Measurements from ENCODE around the gene NCAPG.

NCAPG gene

GRCh38 chr4:17787315-17787714 lies 23.5 kb upstream of the NCAPG start:
- ChIA-PET CTCF (interaction anchor here (1.1 to 2.3 kb wide), 4 partner anchors 12 to 29 kb away, joined by 3 to 7 read pairs (median 5); no protein-coding TSS in a partner anchor), POLR2A (no interaction called here)
- no peak for TF ChIP-seq CTCF (IDR thresholded peaks at IDR 0.05; ENCODE audit: control extremely low read depth, extremely low read depth, low read depth, missing control alignments)
- DNase-seq (ENCODE audit: extremely low spot score) = no peak

DNA sequence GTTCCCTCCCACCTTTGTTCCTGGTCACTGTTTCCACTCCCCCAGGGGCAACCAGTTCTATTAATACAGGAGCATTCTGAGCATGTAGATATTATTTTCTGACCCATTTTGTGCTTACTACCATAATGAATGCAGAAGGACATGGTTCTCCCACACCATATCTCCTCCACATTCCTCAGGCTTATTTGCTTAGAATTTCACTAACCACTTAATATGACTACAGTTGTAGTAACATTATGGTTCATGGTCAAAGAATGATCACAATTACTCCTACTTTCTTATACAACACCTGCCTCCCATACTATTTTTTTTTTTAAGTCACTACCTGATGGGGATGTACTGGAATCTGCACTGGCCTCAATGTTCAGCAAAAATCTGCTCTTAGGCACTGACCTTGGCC lies 21.8 kb upstream of the NCAPG start:
- POLR2A ChIA-PET = no interaction called here
- DNase-seq (ENCODE audit: extremely low spot score) = no peak
- no peak for TF ChIP-seq CTCF (IDR thresholded peaks at IDR 0.05; ENCODE audit: control extremely low read depth, extremely low read depth, low read depth, missing control alignments)
- CTCF ChIA-PET = interaction anchor here (1.2 to 2.3 kb wide), 4 partner anchors 9 to 152 kb away, joined by 3 to 6 read pairs (median 4); no protein-coding TSS in a partner anchor

DNA sequence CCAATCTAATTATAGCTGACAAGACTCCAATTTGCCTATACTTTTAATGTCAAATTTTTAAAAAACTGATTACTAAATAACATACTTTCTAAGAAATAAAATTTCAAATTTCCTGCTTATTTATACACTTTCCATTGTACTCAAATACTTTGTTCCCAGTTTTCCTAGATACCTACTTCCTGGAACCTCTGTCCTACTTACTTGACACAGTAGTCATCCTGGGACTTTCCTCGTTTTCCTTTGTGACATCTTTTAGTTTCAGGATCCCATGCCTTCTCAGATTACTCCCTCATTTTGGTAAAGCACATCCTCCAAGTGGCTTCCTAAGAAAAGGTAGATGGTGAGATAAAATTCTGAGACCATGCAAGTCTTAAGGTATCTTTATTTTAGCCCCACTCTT lies 16.0 kb upstream of the NCAPG start:
- ChIA-PET CTCF (interaction anchor here (7.5 kb wide), 1 partner anchor 12 kb away, joined by 44 read pairs; no protein-coding TSS in a partner anchor), POLR2A (no interaction called here)
- TF ChIP-seq CTCF (IDR thresholded peaks at IDR 0.05; ENCODE audit: control extremely low read depth, extremely low read depth, low read depth, missing control alignments) = no peak
- no peak for DNase-seq (ENCODE audit: extremely low spot score)

GRCh38 chr4:17797808-17798207 lies 13.0 kb upstream of the NCAPG start:
- no peak for TF ChIP-seq CTCF (IDR thresholded peaks at IDR 0.05; ENCODE audit: control extremely low read depth, extremely low read depth, low read depth, missing control alignments)
- ChIA-PET CTCF (interaction anchor here (1.4 to 7.5 kb wide), 5 partner anchors 9 to 19 kb away, joined by 5 to 44 read pairs (median 11); partner anchors contain the start of genes DCAF16, FAM184B and NCAPG), POLR2A (interaction anchor here (1.4 kb wide), 1 partner anchor 13 kb away, joined by 3 read pairs; the partner anchor contains the start of genes DCAF16 and NCAPG)
- DNase-seq (ENCODE audit: extremely low spot score) = no peak

DNA sequence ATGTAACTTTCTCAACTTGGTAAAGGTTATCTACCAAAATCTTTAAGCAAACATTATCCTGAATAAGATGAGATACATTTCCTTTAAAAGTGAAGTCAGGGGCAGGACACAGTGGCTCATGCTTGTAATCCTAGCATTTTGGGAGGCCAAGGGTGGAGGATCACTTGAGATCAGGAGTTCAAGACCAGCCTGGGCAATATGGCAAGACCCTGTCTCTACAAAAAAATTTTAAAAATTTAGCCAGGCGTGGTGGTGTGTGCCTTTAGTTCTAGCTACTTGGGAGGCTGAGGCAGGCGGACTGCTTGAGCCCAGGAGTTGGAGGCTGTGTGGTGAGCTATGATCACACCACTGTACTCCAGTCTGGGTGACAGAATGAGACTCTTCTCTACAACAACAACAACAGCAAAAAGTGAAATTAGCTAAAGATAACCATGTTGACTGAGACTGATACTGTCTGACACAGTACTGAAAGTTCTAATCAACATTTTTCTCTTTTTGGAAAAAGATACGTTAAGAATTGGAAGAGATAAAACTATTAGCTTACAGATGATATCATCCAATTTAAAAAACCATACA lies 5.1 kb upstream of the NCAPG start:
- no peak for DNase-seq (ENCODE audit: extremely low spot score)
- CTCF ChIA-PET = interaction anchor here (1.2 to 4.6 kb wide), 4 partner anchors 9 to 257 kb away, joined by 3 to 44 read pairs (median 22); no protein-coding TSS in a partner anchor
- no peak for TF ChIP-seq CTCF (IDR thresholded peaks at IDR 0.05; ENCODE audit: control extremely low read depth, extremely low read depth, low read depth, missing control alignments)
- POLR2A ChIA-PET = no interaction called here

GRCh38 chr4:17807446-17807845 lies 3.3 kb upstream of the NCAPG start:
- CTCF ChIA-PET = interaction anchor here (1.1 to 4.6 kb wide), 11 partner anchors 10 to 560 kb away, joined by 3 to 44 read pairs (median 5); no protein-coding TSS in a partner anchor
- DNase-seq (ENCODE audit: extremely low spot score) = no peak
- POLR2A ChIA-PET = no interaction called here
- no peak for TF ChIP-seq CTCF (IDR thresholded peaks at IDR 0.05; ENCODE audit: control extremely low read depth, extremely low read depth, low read depth, missing control alignments)

All from GM10248 (cell line).